A673 (cell line): ENCODE measurements around the gene ATG7.

Experiments
- CTCF ChIP-seq: fragments of 300-800, 200-600 bp; sonication (generic); conservative IDR thresholded peaks from 2 replicates; pipeline ENCODE4 v1.5.1; 2017; ENCODE audit warnings: low read depth, mild to moderate bottlenecking, antibody characterized with exemption, low read length, moderate library complexity, mixed read lengths
- EZH2 ChIP-seq: fragments of 200-600 bp; sonication (generic); IDR thresholded peaks from 2 replicates; pipeline ENCODE4 v1.6.1; 2017; ENCODE audit warnings: borderline replicate concordance, low read depth, mild to moderate bottlenecking, mixed read lengths, antibody characterized with exemption, low read length; ENCODE audit not compliant: poor library complexity, severe bottlenecking

- TF ChIP-seq CTCF (no peak), EZH2 (no peak)
Measured at GRCh38 chr3:11275926-11276325, 3.7 kb downstream of the ATG7 start.
